ENCODE measurements around the gene IFI44.

Gene IFI44

DNA sequence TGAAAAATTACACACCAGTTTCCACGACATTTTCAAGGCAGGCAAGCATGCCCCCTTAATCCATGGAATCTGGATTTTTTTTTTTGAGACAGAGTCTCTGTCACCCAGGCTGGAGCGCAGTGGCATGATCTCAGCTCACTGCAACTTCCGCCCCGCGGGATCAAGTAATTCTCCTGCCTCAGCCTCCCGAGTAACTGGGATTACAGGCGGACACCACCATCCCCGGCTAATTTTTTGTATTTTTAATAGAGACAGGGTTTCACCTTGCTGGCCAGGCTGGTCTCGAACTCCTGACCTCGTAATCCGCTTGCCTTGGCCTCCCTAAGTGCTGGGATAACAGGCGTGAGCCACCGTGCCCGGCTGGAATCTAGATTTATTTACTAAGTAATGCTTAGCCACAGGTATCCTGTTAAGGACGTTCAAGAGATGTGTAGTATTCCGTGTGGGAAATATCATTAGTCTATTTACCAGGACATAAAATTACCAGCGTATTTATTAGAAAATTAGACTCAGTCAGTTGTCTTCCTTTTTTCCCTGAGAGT is 2.5 kb downstream of the IFI44 start:
- DNase-seq: no peak

DNA sequence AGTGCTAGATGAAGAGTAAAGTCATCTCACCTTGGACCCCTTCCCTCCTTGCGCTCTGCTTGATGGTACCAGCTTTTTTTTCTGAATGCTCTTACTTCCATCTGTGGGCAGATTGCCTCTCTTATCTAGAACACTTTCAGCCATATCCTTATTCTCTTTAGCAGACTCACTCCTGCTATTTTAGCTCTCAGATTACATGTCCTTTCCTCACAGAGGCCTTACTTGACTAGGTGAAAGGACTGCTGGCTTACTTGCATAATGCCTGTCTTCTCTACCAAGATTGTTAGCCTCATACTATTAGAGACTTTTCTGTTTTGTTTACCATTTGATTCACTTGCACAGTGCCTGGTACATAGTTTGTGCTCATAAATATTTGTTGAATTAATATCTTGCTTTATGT is 9.3 kb downstream of the IFI44 start:
- no peak for DNase-seq

DNA sequence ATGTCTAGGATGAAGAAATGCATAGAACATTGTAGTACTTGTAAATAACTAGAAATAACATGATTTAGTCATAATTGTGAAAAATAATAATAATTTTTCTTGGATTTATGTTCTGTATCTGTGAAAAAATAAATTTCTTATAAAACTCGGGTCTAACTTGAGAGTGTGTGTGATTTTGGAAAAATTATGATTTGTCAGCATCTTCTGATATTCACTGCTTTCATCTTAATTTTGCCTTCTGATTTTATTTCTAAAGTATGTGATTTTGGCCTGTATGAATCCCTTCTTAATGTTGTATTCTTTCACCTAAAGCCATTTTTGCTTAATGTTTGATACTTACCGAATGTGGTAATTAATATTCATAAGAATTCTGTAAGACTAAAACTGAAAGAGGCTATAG is 14.3 kb downstream of the IFI44 start:
- no peak for DNase-seq

DNA sequence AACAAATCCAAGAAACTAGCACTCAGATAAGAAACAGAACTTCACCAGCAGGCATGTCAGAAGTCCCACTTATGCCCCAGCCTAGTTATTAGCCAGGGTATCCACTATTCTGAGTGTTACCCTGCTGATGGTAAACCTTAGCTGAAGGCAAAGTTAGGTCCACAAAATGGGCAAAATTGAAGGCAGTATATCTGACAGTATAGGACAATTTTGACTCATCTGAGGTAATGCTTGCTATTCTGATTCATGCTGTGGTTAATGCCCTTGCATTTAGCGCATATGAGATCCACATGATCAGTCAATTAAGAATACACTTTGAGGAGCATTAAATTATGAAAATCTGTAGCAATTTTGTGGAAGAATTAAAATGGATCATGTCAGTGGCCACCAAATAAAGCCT is 15.1 kb downstream of the IFI44 start:
- no peak for DNase-seq

DNA sequence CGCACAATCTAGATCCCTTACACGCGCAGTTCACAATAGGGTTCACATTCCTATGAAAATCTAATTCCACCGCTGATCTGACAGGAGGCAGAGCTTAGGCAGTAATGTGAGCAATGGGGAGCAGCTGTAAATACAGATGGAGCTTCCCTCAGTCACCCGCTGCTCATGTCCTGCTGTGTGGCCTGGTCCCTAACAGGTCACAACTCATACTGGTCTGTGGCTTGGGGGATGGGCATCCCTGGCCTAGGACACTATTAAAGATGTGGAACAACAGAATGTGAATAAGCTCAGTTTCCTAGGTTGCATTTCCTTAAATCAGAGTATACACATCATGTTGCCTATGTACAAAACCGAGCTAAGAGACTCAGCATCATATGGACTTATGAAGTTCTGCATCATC is 16.2 kb downstream of the IFI44 start:
- no peak for DNase-seq

DNA sequence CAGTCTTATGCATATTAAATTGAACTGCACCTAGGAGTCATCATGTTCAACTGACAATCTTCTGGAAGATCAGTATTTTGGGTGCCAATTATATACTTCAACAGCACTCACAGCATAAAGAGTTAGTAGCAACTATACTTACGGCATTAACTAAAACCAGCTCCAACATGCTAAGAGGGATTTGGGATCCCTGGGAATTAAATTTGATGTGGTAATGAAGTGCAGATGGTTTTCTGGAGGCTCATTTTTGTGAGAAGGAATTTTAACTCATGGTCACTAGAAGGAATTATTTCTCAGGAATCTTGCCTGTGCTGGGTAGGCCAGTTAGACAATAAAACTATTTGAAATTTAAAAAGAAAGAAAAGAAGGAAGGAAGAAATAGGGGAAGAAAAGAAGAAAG is 18.3 kb downstream of the IFI44 start:
- no peak for DNase-seq

DNA sequence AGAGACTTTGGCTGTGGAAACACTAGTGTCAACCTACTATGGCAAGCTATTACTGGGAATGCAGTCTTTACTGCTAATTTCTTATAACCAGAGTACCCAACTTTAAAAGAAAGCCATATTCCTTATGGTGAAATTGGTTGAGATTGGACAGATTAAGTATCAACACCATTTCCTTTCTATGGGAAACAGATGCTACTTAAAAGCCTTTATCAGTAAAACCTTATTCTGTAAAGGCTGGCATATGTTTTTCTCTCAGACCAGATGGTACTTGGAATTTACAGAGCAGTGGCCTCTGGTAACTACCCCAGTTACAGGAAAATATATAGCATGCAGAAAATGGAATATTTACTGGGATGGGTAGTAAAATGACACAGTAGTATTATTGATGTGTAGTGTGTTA is 18.8 kb downstream of the IFI44 start:
- no peak for DNase-seq

DNA sequence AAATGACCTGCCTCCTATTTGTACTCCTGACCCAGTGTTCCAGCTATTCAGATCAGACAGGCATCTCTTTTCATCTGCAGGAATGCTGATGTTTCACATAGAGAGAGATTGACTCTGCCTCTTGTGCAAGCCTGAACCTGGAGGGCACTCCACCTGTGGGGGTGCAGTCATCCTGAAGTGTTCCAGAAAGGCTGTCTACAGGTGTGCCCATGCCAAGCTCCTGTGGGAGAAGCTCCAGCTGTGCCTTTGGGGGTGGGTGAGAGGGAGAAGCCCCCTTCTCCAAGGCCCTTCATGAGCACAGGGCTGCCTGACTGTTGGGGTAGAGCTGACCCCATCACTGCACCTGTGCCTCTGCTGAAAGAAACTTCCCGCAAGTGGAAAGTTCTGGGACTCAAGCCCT is 22.8 kb downstream of the IFI44 start:
- no peak for DNase-seq

DNA sequence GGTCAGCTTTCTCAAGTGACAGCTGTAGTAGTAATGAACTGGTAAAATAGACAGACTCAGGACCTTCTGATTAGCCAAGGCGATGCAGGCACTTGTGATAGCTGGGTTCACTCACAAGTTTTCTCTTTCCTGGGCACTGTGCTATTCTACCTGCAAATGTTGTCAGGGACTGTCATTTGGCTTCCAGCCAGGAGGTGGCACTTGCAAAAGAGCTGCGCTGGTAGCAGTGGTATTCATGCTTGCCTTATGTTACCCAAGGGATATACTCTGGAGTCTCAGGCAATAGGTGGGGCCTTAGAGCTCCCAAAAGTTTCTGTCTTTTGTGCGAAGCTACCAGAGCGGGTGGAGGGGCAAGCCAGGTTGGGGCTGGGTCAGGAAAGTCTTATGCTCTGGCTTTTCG is 23.5 kb downstream of the IFI44 start:
- no peak for DNase-seq

DNA sequence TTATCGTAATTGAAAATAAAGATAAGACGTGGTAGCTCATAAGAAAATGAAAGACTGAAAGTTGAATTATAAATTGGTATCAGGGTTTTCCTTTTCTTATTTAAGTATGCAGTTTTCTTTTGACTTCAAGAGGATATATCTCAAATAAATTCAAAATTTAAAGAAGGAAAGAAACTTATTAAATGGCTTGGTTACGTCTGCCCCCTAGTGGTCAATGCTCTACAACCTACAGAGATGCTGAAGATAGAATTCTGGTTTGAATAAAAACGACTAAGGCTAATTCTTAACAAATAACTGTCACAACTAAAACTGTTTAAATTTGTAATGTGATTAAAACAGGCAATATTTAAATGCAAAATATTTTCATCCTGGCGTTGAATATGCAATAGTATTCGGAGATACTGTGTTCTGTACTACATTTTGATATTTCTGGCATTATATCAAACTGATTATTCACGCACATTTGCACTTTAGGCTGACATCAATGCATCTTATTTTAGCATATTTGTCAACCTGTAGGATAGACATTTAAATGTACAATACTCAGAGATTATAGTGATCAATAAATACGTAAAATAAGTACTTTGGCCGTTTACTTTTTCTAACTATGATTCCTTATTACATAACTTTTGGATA is 26.8 kb downstream of the IFI44 start:
- no peak for DNase-seq

DNA sequence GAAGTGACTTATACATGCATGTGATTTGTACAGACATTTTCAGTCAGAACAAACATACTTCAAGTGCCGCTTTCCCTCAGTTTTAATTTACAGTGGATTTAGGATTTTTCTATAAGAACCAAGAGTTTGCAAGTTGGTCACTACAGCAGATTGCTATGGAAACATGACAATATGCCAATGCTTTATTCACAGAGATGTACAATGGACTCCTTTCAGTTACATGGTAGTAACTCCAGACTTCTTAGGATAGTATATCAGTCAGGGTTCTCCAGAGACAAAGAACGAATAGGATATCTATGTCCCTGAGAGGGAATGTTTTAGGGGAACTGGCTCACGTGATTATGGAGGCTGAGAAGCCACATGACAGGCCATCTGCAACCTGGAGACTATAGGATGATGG is 27.4 kb downstream of the IFI44 start:
- DNase-seq: no peak

DNA sequence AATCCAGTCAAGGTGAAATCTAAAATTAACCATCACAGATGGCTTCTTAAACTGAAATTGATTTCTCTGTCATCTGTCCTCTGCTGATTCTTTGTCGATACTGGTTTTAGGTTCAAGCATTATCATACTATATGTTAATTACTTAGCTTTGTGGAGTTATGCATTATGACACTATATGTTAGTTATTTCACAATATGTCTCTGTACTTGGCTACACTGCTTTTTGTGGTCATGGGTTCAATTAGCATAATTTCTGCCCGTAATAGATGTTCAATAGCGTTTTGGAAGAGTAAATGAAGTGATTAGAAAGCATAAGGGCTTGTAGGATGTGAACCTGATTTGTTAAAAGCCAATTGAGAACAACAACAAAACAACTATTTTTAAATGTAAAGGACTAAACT is 28.2 kb downstream of the IFI44 start:
- DNase-seq: no peak

DNA sequence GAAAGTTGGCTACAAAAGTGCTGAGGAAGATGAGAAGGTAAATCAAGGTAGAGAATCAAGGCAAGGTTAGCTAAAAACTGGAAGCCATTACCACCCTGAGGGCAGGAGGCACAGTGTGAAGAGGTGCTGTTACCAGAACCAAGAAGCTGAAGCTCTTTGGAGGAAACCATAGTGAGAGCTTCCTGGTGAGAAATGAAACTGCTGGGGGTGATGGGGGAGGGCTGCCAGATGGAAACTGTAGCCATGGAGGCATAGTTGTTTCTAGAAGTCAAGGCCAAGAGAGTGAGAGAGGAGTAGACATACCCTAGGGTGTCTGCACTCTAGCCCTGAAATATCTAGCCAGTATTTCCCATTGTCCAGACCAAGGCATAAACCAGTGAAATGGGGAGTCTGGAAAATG is 28.7 kb downstream of the IFI44 start:
- DNase-seq: no peak

DNA sequence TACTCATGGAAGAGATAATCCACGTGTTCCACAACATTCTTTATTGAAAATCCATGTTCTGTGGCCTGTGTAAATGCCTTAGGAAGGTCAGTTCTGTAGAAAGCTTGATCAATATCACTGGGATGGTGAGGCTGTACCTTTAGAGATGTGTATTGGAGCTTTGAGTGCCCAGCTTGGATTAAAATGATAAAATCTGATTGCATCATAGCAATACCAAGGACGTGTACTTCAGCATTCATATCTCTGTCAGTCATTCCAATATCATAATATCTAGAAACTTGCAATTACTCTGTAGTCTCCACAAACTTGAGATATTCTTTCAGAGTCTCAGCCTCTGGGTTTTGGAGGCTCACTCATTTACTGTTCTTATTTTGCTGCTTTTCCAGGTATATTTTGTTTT is 31.6 kb downstream of the IFI44 start:
- no peak for DNase-seq

DNA sequence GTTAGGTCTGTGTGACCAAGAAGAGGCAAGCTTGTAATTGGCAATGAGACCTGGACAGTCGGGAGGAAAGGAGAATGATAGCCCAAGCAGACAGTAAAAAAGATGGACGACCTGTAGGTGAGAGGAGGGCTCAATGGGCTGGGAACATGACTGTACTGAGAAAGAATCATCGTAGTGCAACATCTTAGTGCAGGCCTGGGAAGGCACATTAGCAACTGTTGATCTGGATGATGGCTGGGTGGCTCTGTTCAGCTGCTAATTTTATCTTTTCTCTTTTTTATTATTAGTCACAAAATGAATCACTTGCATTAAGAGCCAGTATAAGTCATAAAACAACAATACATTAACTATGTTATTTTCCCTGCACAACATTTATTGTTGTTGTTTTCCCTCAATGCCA is 32.9 kb downstream of the IFI44 start:
- no peak for DNase-seq

DNA sequence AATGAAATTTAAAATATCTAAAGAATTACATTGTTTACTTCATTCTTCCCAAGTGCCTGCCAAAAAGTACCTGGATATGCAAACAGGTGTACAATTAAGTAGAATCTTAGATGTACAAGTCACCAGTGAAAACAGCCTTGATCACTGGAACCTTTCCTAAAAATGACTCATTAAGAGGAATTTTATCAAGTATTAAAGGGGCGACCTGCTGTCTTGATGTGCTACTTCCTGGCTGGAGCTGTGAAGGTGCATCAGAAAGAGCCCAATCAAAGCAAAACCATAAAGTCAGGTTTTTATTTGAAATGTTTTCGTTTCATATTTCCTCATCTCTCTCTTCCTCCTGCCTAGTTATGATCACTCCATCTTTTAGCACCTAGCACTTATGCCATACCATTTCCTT is 33.4 kb downstream of the IFI44 start:
- no peak for DNase-seq

DNA sequence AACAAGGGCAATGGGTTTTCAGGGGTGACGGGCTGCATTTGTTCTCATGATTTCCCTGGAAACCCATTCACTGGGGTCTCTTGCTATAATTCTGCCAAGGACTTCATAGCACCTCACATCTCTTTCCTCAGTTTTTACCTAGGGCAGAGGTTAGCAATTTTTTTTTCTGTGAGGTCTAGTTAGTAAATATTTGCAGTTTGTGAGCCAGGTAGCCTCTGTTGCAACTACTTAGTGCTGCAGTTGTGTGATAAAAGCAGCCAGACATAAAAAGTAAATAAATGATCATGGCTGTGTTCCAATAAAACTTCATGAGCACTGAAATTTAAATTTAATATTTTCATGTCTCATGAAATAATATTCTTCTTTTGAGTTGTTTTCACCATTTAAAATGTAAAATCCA is 37.7 kb downstream of the IFI44 start:
- no peak for DNase-seq

DNA sequence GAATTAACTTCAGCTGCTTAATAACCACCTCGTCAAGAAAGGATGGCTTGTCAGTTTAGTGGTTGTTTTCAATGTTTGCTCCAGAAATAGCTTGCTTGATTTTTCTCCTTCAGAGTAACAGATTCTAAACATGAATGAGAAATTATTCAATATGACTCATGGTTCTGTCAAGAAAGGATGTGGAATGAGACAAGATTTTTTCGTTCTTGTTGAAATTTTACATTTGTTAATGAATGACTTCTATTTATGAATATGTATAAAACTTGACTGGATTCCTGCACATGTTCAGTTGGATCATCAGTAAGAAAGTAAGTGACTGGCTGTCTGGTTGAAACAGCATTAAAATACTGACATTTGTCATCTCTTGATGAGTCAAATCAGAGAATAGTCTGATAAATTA is 38.3 kb downstream of the IFI44 start:
- no peak for DNase-seq

DNA sequence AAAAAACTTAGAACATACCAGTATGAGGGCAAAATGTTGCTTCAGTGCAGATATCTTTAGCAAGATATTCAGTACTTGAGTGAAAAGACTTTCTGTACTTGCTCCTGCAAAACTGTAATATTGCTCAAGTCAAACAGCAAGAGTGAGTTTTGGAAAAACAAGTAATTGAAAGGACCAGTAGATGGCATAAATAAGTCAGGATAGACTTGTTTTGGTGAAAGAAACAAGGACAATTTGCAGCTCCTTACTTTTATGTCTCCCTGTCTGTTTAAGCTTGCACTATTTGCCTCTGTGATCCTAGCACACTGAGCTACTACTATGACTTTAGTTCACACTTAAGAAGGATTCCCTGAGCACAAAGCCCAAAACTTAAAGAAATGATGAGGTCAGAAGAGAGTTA is 39.1 kb downstream of the IFI44 start:
- DNase-seq: no peak

DNA sequence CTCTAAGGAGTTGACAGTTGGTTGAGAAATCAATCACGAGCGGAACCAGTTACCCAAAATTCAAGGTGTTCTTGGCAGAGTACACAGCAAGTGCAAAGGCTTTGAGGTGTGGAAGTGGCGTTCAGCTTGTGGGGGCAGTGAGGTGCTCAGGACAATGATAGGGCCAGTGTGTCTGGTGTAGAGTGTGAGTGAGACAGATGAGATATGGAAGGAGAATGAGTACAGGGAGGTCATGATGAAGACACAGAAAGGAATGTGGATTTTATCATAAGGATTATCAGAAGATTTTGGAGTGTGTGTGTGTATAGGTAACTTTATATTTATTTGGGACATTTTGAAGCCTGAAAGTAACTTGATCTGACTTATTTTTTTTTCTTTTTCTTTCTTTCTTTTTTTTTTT is 40.9 kb downstream of the IFI44 start:
- DNase-seq: no peak

DNA sequence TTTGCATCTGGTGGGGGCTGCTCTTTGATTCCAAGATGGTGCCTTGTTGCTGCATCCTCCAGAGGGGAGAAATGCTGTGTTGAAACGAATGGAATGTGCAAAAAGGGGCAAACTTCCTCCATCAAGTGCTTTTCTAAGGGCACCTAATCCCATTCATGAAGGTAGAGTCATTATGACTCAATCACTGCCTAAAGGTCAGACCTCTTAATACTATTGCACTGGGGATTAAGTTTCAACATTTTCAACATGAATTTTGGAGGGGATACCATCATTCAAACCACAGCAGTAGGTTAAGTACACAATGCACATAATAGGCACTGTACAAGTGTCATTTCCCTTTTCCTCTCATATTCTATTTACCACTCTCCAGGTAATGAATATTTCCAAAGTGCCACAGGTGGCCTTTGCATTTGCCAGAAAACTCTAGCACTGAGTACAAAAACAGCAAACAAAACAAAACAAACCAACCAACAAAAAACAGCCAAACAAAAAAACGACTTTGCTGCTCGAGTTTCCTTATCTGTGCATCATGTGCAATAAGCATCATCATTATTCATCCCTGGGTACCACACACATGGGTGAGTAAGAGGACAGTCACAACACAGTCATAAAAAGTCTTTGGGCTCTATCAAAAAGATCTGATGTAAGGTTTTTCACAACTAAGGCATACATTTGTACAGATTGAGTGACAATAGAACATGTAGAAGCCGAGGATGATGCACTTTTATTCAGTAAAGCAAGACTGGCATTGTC is 42.5 kb downstream of the IFI44 start:
- DNase-seq: no peak

DNA sequence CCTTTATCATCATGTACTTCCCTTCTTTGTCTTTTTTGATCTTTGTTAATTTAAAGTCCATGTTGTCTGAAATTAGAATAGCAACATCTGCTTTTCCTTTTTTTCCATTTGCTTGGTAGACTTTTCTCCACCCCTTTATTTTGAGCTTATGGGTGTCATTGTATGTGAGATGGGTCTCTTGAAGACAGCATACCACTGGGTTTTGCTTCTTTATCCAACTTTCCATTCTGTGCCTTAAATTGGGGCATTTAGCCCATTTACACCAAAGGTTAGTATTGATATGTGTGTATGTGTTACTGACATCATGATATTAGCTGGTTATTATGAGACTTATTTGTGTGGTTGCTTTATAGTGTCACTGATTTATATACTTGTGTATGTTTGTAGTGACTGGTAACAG is 50.2 kb downstream of the IFI44 start:
- DNase-seq: no peak

DNA sequence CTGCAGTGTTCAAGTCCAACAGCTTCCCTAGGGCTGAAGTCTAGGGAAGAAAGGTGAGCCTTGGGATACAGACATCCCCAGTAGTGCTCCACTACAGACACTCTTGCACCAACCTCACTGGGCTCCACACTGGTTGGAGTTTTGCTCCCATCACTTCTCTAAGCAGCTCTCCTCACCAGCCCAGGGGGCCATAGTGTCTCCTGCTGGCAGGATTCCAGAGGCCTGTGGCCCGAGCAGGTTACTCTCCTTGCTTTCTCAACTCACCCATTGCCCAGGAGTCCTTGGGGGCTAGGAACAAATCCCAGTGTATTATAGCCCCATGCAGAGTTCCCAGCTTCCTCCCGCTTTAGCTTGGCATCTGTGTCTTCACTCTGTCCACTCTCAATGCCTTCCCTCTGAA is 52.8 kb downstream of the IFI44 start:
- no peak for DNase-seq

DNA sequence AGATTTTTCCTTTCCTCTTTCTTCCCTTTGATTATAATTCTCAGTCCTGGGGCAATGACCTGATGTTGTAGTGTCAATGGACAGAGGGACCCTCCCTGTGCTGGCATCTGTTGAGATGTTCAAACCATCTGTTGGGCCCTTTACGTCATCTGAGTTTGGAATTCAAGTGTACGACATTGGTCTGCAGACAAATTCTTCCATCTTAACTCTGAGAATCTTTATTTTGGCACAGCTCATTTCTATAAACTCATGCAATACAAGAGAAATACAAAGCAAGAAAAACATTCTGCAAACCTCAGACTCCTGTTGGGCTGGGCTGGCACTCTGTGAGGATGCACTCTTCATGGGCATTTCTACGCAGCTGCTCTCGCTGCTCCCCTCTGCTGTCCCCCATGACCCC is 54.2 kb downstream of the IFI44 start:
- DNase-seq: no peak
